AG08395 (cell line): Measurements from ENCODE around the gene C2CD4A.

Experiments
- DNase-seq: peaks from one replicate; pipeline ENCODE4 v3.0.0; 2012; ENCODE audit warnings: mixed read lengths, low spot score

Gene C2CD4A

GRCh38 chr15:62060113-62060895, 6.5 kb upstream of the C2CD4A start, which contains the start of gene VPS13C:
TSS of gene VPS13C (minus strand) at chr15:62060447. CDS start at chr15:62060374, 73 bp downstream.
- peak; percentile 98 for DNase-seq

GRCh38 chr15:62060896-62061280, 5.9 kb upstream of the C2CD4A start:
- no peak for DNase-seq

GRCh38 chr15:62063825-62064635, 2.7 kb upstream of the C2CD4A start:
- DNase-seq, result no peak

- no peak for DNase-seq
Measured at GRCh38 chr15:62067448-62068044, 769 bp downstream of the C2CD4A start.

- DNase-seq, result no peak
Measured at GRCh38 chr15:62068071-62068809, 1.5 kb downstream of the C2CD4A start.

- no peak for DNase-seq
Measured at GRCh38 chr15:62068810-62069167, 2.0 kb downstream of the C2CD4A start.

- DNase-seq, result no peak
Measured at GRCh38 chr15:62069551-62069950, 2.8 kb downstream of the C2CD4A start.

GRCh38 chr15:62071711-62072308, 5.0 kb downstream of the C2CD4A start:
- peak; percentile 37 for DNase-seq

- DNase-seq, result no peak
Measured at GRCh38 chr15:62075595-62076277, 9.0 kb downstream of the C2CD4A start.

GRCh38 chr15:62079594-62079993, 12.8 kb downstream of the C2CD4A start:
- DNase-seq, result no peak

- DNase-seq, result no peak
Measured at GRCh38 chr15:62083194-62084154, 16.7 kb downstream of the C2CD4A start.

GRCh38 chr15:62085740-62086139, 19.0 kb downstream of the C2CD4A start:
- DNase-seq, result no peak

GRCh38 chr15:62087671-62088352, 21.0 kb downstream of the C2CD4A start:
- DNase-seq, result peak; percentile 66

GRCh38 chr15:62088353-62088693, 21.5 kb downstream of the C2CD4A start:
- no peak for DNase-seq

- no peak for DNase-seq
Measured at GRCh38 chr15:62089616-62090015, 22.8 kb downstream of the C2CD4A start.

GRCh38 chr15:62090988-62091387, 24.2 kb downstream of the C2CD4A start:
- no peak for DNase-seq

GRCh38 chr15:62093809-62094208, 27.0 kb downstream of the C2CD4A start:
- DNase-seq, result no peak

- DNase-seq, result no peak
Measured at GRCh38 chr15:62094388-62094787, 27.6 kb downstream of the C2CD4A start.

- DNase-seq, result peak; percentile 88
Measured at GRCh38 chr15:62099094-62099601, 32.4 kb downstream of the C2CD4A start.
